ENCODE data around the gene RUFY4.

DNA sequence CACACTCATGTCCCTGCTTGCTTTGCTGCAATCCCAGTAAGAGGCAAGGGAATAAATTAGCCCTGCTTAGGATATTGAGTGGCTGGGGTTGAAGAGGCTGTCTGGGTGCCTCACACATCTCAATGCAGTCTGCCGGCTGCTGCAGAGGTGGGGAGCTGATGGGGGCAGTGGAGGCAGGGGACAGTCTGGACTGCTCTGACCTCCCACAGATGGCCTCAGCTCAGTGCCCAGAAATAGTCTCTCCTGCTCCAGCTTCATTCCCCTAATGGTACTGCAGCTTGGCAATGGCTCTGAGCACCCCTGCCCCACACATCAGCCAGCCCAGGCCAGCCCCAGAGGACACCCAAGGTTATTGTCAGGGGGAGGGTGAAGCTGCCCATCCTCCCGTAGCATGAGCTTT, 44.7 kb upstream of the RUFY4 start:
- TF ChIP-seq, protein P1, sequence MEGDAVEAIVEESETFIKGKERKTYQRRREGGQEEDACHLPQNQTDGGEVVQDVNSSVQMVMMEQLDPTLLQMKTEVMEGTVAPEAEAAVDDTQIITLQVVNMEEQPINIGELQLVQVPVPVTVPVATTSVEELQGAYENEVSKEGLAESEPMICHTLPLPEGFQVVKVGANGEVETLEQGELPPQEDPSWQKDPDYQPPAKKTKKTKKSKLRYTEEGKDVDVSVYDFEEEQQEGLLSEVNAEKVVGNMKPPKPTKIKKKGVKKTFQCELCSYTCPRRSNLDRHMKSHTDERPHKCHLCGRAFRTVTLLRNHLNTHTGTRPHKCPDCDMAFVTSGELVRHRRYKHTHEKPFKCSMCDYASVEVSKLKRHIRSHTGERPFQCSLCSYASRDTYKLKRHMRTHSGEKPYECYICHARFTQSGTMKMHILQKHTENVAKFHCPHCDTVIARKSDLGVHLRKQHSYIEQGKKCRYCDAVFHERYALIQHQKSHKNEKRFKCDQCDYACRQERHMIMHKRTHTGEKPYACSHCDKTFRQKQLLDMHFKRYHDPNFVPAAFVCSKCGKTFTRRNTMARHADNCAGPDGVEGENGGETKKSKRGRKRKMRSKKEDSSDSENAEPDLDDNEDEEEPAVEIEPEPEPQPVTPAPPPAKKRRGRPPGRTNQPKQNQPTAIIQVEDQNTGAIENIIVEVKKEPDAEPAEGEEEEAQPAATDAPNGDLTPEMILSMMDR (conservative IDR thresholded peaks at IDR 0.05; ENCODE audit: low read length): no peak
- TF ChIP-seq EZH2phosphoT487 (IDR thresholded peaks at IDR 0.05; ENCODE audit: borderline replicate concordance, low read depth, low read length): no peak

Measured in OCI-LY7 (cell line).